ENCODE data around the gene ST3GAL3.

GRCh38 chr1:43938892-43939587 lies 231.7 kb downstream of the ST3GAL3 start:
- TF ChIP-seq ATF3 (CRISPR knock-in tag; conservative IDR thresholded peaks at IDR 0.05) (no peak), CTCF (IDR thresholded peaks at IDR 0.05) (no peak), MAX (CRISPR knock-in tag; IDR thresholded peaks at IDR 0.05) (no peak)

Data from WTC11 (cell line).